GM12872 (cell line): ENCODE data around the gene MAPK9.

Source experiments
- TF ChIP-seq, protein P1 (sequence below): IDR thresholded peaks from 3 replicates; pipeline ENCODE4 v1.5.1; 2011; ENCODE audit warnings: low read depth, mild to moderate bottlenecking, low read length, moderate library complexity; ENCODE audit not compliant: insufficient read depth

MAPK9 gene

GRCh38 chr5:180194410-180195345 lies 97.2 kb downstream of the MAPK9 start:
- TF ChIP-seq, protein P1, sequence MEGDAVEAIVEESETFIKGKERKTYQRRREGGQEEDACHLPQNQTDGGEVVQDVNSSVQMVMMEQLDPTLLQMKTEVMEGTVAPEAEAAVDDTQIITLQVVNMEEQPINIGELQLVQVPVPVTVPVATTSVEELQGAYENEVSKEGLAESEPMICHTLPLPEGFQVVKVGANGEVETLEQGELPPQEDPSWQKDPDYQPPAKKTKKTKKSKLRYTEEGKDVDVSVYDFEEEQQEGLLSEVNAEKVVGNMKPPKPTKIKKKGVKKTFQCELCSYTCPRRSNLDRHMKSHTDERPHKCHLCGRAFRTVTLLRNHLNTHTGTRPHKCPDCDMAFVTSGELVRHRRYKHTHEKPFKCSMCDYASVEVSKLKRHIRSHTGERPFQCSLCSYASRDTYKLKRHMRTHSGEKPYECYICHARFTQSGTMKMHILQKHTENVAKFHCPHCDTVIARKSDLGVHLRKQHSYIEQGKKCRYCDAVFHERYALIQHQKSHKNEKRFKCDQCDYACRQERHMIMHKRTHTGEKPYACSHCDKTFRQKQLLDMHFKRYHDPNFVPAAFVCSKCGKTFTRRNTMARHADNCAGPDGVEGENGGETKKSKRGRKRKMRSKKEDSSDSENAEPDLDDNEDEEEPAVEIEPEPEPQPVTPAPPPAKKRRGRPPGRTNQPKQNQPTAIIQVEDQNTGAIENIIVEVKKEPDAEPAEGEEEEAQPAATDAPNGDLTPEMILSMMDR = no peak

DNA sequence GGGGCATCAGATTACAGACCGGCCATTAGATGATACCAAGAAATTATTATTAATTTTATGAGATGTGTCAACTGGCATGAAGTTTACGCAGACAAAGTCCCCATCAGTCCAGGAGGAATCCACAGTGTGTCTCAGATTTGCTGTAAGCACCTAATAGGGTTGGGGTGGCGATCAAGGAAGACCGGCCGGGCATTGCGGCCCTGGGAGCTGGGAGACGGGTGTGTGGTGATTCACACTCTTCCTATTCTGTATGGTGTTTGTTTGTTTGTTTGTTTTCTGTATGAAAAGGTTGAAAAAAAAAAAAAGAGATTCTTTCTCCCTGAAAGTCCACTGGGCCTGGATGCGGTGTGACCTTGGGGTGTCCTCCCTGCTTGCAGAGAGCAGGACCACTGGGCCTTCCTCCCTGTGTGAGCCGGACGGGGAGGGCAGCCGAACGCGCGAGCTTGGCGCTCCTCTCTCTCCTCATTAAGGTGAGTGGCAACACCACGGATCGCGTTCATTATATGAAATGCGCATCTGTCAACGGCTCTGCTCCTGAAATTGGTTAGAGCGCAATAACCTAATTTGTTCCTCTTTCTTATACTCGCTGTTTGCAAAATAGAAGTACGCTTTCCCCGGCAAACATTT lies 98.0 kb downstream of the MAPK9 start:
- TF ChIP-seq, protein P1 = no peak

- TF ChIP-seq, protein P1 = no peak
These were observed 100.2 kb downstream of the MAPK9 start for GRCh38 chr5:180191716-180192115.

- TF ChIP-seq, protein P1 = no peak
These were observed 104.1 kb downstream of the MAPK9 start for GRCh38 chr5:180187767-180188166.
